Measurements from ENCODE around the gene RIMS4.

RIMS4 gene

GRCh38 chr20:44810391-44811149 lies at the start of gene RIMS4:
Gene RIMS4 (minus strand): TSS chr20:44810546. CDS start chr20:44810271, 275 bp downstream.
- no peak for DNase-seq

DNA sequence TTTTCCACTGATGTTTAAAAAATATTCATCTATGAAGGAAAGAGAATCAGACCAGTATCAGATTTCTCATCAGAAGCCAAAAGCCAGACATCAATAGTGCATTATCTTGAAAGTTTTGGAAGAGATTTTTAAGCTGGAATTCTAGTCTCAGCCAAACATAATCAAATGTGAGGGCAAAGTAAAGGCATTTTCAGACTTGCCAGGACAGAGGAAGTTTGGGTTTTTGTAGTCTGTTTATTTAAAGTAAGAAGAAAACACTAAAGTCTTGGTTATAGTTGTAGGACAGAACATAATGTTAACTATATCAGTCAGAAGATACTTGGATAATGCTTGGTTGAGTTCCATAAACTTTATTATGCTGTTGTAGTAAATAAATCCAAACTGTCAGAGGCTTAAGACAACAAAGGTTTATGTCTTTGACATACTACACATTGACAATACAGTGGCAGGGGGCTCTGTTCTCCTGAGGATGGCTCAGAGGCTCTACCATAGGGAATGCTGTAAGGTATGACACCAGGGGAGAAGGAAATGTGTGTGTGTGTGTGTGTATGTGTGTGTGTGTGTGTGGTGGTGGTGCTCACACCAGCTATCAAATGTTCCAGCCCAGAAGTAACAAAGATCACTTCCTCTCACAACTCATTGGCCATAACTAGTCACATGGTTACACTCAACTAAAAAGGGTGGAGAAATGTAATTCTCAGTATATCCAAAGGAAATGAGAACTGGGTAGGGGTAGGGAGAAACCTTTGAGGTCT lies 48.4 kb upstream of the RIMS4 start:
- no peak for DNase-seq

DNA sequence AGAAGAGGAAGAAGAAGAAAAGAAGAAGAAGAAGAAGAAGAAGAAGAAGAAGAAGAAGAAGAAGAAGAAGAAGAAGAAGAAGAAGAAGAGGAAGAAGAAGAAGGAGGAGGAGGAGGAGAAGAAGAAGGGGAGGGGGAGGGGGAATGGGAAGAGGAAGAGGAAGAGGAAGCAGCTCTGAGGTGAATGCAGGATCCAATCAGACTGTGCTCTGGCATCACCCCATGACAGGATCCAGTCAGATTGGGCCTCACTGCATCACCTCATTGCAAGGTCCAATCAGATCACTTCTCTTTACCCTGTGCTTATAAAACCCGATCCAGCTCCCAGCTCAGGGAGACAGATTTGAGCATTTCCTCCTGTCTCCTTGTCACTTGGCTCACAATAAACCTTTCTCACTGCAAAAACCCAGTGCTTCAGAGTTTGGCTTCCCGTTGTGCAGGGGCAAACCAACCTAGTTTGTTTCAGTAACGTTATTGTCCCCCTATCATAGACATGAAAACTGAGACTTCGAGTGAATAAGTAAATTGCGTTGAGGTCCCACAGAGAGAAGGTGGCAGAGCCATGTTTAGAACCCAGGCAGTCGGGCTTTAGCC lies 46.6 kb upstream of the RIMS4 start:
- DNase-seq, result no peak

DNA sequence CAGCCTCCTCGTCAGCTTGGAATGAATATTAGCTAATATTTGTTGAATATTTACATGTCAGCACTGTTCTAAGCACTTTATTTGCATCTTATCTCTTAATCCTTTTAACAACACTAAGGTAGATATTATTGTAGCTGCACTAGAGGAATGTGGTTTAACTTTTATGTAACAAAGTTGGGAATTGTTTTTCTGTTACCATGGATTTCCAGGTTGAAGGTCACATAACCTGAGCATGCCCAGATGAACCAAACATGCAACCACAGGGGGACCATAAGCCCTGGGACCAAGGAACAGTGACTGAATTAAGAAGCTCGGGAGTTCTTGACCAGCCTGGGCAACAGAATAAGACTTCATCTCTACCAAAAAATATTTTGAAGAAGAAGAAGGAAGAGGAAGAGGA lies 46.1 kb upstream of the RIMS4 start:
- DNase-seq, result no peak

- no peak for DNase-seq
Observed at GRCh38 chr20:44851545-44851944, 41.2 kb upstream of the RIMS4 start.

DNA sequence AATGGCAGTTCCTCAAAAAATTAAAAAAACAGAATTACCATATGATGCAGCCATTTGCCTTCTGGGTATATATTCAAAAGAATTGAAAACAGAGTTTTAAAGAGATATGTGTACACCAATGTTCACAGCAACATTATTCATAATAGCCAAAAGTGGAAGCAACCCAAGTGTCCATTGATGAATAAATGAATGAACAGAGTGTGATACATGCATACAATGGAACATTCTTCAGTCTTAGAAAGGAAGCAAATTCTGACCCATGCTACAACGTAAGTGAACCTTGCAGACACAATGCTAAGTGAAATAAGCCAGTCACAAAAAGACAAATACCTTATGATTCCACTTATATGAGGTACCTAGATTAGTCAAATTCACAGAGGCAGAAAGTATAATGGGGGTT lies 40.5 kb upstream of the RIMS4 start:
- no peak for DNase-seq

GRCh38 chr20:44850272-44850671 lies 39.9 kb upstream of the RIMS4 start:
- DNase-seq, result no peak

DNA sequence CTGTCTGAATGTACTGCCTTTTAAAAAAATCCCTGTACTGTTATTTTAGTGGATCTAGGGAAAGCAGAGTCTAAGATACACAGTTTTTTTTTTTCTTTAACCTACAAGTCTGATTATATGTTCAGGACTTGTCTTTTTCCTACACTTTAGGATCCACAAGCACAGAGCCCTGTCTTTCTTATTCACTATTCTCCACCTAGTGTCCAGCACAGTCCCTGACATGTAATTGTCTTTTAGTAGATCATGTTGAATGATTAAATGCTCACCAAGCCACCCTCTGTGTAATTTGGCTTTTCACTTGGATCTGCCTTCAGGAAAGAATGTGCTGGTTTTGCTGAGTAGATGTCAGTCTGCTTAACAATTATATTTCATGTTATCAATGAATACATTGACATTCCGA lies 39.4 kb upstream of the RIMS4 start:
- DNase-seq, result no peak

GRCh38 chr20:44848254-44849015 lies 38.1 kb upstream of the RIMS4 start:
- no peak for DNase-seq

- DNase-seq, result no peak
Observed at GRCh38 chr20:44843876-44844275, 33.5 kb upstream of the RIMS4 start.

DNA sequence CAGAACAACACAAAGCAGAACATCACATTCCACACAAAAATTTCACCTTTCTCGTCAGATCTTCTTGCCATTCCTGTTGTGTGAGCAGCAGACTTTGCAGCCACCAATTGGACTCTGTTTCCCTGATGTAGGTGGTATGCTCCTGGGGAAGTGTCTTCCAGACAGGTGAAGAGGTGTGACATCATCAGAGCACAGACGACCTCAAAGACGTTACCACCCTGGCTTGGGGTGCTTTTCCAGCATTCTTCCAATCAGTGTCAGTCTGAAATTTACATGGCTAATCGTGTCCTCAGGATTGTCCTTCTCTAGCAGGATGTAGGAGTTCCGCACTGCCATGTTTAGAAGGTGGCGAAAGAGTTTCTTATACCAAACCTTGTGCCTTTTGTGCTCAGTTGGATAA lies 31.6 kb upstream of the RIMS4 start:
- DNase-seq, result no peak

GRCh38 chr20:44840826-44841225 lies 30.5 kb upstream of the RIMS4 start:
- DNase-seq, result no peak

DNA sequence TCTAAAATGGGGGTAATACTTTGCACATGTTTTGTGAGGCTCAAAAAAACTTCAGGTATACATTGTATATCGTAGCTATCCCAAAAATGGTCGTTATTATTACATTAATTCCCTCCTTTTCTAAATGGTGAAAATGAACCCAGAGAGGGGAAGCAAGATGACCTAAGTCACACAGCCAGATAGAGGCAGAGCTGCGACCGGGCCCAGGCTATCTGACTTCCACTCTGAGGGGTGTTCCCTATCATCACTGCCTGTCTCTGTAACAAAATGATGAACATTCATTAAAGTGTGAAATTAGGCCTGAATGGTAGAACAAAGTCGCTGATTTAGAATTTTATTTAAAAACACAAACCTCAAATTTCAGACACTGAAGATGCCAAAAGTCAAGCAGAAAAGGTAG lies 29.1 kb upstream of the RIMS4 start:
- DNase-seq, result no peak

DNA sequence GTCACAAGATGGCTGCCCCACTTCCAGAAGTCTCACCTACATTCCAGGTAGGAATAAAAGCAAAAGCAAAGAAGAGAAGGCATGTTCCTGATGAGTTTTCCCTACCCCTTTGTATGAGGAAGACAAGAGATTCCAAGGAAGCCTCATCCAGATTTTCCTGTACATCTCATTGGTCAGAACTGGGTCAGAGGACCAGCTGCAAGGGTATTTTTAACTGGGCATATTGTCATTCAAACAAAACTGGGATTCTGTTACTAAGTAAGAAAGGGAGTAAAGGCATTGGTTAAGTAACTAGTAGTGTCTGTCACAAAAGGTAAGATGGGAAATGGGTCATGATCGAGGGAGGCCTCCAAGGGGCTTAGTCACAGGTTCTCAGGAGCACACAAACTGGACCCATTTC lies 28.2 kb upstream of the RIMS4 start:
- no peak for DNase-seq

DNA sequence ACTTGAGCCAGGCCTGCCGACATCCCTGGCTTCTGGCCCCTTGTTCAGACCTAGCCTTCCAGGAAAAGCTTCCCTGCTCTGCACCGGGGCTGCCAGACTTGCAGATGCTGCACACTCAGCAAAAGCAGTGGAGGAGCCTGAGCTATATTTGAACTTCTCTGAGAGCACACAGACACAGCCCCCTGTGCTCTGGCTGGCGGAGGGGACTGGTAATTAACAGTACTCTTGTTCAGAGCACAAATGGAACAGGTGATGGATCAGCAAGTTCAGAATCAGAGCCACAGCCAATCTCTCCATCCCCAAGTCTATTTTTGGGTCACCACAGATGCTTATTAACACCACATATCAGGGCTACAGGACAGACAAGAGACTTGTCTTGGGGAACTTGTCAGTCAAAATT lies 27.6 kb upstream of the RIMS4 start:
- DNase-seq, result no peak

DNA sequence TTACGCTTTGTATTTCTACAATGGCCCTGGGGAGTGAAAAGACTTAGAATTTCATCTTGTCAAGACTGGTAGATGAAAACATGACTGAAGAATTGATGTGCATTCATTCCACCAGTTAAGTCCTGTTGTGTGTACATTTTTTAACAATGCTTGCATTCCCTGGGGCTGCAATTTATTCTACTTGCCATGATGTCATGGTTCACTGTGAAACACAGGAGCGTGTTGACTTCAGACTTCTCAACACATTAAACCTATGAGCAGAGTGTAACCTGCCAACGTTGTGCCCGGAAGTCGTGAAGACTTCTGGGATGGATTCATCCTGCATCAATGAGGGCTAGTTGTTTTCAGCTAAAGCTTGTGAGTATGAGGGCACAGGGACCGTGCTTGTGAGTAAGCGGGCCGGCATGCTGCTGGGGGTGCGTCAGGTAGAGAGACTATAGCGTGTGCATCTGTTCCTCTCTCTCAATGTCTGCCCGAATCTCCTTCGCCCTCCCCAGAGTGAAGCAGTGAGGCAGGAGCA lies 26.3 kb upstream of the RIMS4 start:
- DNase-seq, result no peak

- DNase-seq, result no peak
Observed at GRCh38 chr20:44835661-44836221, 25.4 kb upstream of the RIMS4 start.

GRCh38 chr20:44835116-44835515 lies 24.8 kb upstream of the RIMS4 start:
- DNase-seq, result no peak

DNA sequence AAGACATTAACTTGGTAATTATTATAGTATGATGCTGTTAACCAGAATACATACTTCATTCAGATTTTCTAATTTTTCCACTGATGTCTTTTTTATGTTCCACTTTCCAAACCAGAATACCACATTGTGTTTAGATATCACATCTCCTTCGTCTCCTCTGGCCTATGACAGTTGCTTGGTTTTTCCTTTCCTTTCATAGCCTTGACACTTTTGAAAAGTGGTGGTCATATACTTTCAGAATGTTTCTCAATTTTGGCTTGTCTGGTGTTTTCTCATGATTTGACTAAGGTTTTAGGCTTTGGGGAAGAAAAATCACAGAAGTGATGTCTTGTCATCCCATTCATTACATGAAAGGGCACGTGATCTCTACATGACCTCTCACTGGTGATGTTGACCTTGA lies 24.3 kb upstream of the RIMS4 start:
- DNase-seq, result no peak

- no peak for DNase-seq
Observed at GRCh38 chr20:44833437-44833836, 23.1 kb upstream of the RIMS4 start.

DNA sequence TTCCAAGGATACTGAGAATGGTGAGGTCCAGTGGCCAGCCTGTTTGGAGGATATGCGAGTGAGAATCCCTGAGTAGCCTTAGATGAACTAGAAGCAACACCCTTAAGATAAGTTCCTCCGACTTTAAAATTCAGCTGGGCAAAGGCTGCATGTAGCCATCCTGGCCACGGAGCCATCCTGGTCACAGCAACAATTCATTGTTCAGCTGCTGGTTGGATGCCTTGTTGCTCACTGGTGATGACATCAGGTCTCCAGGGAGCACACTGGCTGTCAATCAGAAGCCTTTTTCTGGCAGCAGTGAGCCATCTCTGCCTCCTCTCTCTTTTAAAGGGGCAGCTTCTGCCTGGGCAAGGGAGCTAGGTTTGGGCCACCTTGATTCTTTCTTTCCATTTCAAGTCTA lies 22.4 kb upstream of the RIMS4 start:
- no peak for DNase-seq

DNA sequence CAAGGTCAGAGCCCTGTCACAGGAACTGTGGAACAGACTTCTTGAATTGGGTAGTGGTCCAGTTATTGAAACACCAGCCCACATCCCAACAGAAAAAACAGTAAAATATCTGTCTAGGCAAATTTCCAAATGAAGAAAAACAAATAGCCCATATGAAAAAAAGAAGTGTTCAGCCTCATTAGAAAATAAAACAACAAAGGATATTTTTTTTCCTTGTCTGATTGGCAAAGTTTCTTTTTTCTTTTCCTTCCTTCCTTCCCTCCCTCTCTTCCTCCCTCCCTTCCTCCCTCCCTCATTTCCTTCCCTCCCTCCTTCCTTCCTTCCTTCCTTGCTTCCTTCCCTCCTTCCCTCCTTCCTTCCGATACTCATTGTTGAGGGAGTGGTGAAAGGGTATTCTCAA lies 20.6 kb upstream of the RIMS4 start:
- no peak for DNase-seq

GRCh38 chr20:44830523-44830922 lies 20.2 kb upstream of the RIMS4 start:
- DNase-seq, result no peak
